Right ventricle myocardium superior (tissue), 1 donor: Measurements from ENCODE around the gene DLG1. TPM values are rescaled to one million over a fixed set of nuclear protein-coding genes. Genes with fewer than 3 reads are reported as not detected.

ENCODE experiments used
- ATAC-seq: fragments of 200-7000 bp; cut with Tn5 transposase; one replicate; pipeline ENCODE4 v1.9.1; 2020; ENCODE audit warnings: mild to moderate bottlenecking; ENCODE audit not compliant: poor library complexity
- DNase-seq: peaks from one replicate; pipeline ENCODE4 v3.0.0-alpha.2; 2020
- intact Hi-C: fragments of 100-400 bp; cut with DNase I; formaldehyde crosslinking; loops from one replicate; pipeline ENCODE4 v1.11.2; 2022
- total RNA-seq: library from RNA; stranded (reverse); fragmentation: NEBNext Ultra II Directional; extraction: Animal tissue kit (Norgen Biotek cat#: 25700); gene quantifications from one replicate; pipeline ENCODE4 v1.2.1, GENCODE V29; 2021
- donor health status: DM: no; HTN: yes; CAD: no; lungs with severe emphysema.

The DLG1 gene
- total RNA-seq, 1 donor from 2014 or later: 40.7 TPM

DNA sequence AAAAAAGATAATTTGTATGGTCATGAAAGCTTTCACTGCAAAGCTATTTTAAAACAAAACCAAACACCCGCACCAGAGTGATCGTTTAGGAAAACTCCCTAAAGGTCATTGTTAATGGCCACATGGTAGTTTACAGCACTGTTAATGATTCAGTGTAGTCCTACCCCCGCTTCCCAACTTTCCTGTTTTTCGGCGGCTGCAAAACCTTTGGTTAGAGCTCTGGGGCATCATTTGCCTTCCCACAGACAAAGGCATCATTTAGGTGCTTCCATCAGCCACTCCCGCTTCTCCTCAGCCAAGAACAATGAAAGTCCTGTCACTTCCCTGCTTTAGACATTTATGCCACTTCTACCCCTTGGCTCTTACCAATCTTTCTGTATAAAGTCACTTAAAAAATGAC is 279.4 kb downstream of the DLG1 start:
- no peak for DNase-seq
- ATAC-seq: no peak
- intact Hi-C loops: no loop called here

DNA sequence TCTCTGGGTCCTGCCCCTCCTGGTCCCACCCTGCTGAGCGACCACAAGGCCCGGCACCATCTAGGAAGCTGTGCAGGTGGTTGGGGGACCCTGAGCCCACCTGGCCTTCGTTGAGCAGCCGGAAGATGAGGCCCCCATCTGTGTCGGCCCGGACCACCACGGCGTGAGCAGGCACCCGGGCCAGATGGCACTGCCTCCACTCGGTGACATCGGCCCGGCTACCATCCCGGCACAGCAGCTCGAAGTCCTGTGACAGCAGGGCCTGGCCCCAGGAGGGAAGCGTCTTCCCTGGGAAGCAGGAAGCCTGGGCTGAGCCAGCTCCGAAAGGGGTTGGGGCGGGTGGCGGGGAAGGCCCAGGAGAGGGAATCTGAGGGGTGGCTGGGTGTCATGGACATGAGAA is 281.4 kb downstream of the DLG1 start:
- intact Hi-C loops: no loop called here

DNA sequence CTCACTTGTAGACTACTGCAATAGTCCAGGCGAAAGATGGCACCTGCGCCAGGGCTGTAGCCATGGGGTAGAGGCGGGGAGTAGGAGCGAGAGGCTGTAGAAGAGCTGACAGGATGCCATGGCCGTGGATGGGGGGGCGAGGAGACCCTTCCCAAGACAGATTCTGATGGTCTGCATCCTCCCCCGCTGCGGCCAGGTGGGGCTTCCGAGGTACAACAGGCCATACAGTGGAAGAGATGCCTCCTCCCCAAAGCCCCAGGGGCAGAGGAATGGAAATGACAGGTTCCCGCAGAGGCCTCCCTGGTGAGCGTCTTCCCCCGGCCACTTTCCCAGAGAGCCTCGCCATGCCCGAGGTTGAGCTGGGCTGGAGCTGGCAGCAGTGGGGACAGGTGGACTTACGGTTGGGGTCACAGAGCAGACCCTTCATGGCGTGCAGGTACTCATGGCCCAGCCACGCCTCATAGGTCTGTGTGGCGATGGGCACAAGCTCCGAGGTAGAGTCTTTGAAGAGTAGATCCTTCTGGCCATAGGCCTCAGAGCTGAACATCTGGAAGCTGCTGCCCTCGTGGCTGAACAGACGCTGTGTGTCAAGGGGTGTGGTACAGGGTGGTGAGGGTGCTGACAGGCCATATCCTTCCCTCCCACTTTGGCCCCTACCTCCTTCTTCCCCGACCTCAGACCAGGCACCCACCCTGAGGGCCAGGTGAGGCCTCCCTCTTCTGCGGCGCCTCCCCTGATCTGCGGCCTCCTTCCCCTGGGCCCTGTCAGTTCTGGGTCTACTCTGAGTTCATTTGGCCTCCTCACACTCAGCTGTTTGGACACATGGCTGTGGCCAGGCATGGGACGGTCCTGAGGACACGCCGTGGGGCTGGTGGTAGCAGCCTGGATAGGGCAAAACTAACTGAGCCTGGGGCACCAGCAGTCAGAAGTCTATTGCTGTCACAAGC is 282.3 kb downstream of the DLG1 start:
- intact Hi-C loops: no loop called here
- DNase-seq: peak; percentile 35
- ATAC-seq: no peak

More for the DNA sequence above, 281.4 kb downstream of the DLG1 start:
- ATAC-seq: no peak
- DNase-seq: peak; percentile 30

DNA sequence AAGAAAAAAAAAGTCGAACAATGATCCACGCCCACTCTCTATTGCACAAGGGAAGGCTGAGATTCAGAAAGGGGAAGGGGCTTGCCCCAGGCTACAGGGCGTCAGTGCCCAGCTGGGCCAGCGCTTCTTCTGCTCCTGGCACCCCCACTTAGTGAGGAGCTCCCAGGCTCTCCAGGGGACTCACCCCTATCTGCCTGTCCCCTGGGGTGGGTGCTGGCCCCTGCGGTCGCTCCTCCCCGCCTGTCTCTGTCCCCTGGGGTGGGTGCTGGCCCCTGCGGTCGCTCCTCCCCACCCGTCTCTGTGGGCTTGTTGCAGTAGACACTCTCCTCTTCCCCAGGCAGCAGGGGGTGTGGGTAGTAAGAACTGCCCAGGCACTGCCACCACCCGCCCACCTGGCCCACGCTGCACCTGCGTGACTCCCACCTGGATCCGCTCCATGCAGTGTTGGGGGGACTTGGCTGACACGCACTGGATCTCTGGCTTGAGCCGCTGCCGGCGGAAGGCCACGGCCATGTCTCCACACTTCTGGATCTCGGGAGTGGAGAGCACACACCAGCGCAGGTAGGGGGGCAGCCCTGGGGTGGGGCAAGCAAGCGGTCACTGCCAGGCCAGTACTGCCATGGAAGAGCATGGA is 283.4 kb downstream of the DLG1 start:
- ATAC-seq (no peak), DNase-seq (peak; percentile 31)
- intact Hi-C loops: no loop called here

GRCh38 chr3:197014024-197014423 is 284.4 kb downstream of the DLG1 start:
- DNase-seq (no peak), ATAC-seq (no peak)
- intact Hi-C loops: no loop called here

- DNase-seq: no peak
- no peak for ATAC-seq
- intact Hi-C loops: no loop called here
These were observed 285.9 kb downstream of the DLG1 start for GRCh38 chr3:197012540-197012883.

- DNase-seq: peak; percentile 16
- ATAC-seq: no peak
- intact Hi-C loops: no loop called here
These were observed 286.5 kb downstream of the DLG1 start for GRCh38 chr3:197011780-197012539.

- ATAC-seq (peak; percentile 61), DNase-seq (peak; percentile 46)
- intact Hi-C loops: no loop called here
These were observed 287.7 kb downstream of the DLG1 start for GRCh38 chr3:197010556-197011351.

GRCh38 chr3:197009532-197010019 is 288.8 kb downstream of the DLG1 start:
- DNase-seq (peak; percentile 21), ATAC-seq (no peak)
- intact Hi-C loops: no loop called here

- DNase-seq (peak; percentile 30), ATAC-seq (no peak)
- intact Hi-C loops: no loop called here
These were observed 289.8 kb downstream of the DLG1 start for GRCh38 chr3:197008436-197009209.

- intact Hi-C loops: no loop called here
- DNase-seq (peak; percentile 9), ATAC-seq (no peak)
These were observed 290.5 kb downstream of the DLG1 start for GRCh38 chr3:197007953-197008352.

DNA sequence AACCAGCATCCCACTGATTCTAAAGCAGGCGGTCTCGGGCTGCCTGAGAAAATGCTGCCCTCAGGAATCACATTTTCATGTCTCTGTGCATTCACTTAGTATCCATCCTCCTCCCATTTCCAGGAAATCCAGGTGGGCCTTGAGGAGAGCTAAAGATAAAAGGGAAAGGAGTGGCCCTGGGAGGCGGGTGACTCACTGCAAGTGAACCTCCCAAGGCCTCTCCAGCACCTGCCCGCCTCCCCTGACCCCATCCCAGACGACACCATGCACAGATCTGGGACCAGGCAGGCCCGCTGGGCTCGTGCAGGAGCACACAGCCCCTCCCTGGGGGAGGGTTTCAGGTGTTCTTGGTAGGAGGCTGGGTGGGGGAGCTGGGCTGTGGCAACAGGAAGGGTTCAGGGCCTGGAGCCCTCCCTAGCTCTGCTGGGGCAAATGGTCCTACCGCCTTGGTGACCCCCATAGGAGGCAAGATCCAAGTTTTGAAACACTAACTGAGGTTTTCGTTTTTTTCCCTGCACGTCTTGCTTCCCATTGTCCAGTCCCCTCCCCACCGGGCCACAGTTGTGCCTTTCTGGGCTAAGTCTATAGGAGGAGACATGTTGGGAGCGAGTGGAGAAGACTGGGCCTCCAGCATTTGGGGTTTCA is 291.0 kb downstream of the DLG1 start:
- intact Hi-C loops: no loop called here
- no peak for ATAC-seq
- DNase-seq: peak; percentile 17

GRCh38 chr3:197006860-197007259 is 291.6 kb downstream of the DLG1 start:
- intact Hi-C loops: no loop called here
- no peak for ATAC-seq

GRCh38 chr3:197006446-197006845 is 292.0 kb downstream of the DLG1 start:
- ATAC-seq (no peak), DNase-seq (peak; percentile 29)
- intact Hi-C loops: no loop called here

More at GRCh38 chr3:197006860-197007259, 291.6 kb downstream of the DLG1 start:
- DNase-seq: no peak

DNA sequence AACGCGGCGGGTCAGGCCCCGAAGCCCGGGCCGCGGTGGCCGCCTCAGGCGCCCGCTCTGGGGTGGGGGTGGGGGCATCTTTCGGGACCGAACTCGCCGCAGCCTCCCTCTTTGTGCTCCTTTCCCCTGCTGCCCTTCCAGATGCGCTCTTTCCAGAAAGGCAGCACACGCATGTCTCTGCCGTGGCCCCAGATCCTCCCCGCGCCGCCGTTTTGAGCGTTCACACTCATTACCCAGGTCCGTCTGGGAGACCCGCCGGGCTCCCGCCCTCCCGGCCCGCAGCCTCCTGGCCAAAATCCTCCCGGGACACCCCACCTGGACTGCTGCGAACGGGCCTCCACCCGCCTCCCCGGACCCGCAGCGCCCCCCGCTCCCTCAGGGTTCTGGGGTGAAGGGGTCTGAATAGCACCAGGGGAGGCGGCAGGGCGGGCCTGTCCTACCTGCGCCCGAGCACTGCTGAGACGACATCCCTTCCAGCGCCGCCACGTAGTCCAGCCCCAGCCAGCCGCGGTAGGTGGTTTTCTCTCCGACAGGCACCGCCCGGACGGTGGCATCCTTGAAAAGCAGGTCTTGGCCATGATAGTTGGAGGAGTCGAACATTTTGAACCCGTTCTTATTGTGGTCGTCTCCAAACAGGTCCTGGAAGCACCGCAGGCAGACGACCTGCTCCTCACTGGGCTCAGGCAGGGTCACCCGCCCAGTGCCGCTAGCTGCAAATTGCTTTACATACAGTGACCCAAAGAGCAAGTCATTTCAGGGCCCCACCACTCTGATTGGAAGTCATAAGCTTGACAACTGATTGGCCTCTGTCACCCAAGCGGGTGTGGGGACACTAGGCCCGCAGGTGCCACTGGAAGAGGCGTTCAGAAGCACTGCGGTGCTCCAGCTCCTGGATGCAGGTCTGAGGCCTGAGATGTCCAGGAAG is 294.7 kb downstream of the DLG1 start:
- intact Hi-C loops: loop anchor here (5.0 kb wide), 1 partner anchor 184 kb away; no protein-coding TSS in a partner anchor
- DNase-seq: peak; percentile 40
- no peak for ATAC-seq
